Measurements from ENCODE around the gene TUBA4B.
A peak's percentile ranks its signal among the peaks of the same experiment; 100 is the strongest.

Gene TUBA4B

DNA sequence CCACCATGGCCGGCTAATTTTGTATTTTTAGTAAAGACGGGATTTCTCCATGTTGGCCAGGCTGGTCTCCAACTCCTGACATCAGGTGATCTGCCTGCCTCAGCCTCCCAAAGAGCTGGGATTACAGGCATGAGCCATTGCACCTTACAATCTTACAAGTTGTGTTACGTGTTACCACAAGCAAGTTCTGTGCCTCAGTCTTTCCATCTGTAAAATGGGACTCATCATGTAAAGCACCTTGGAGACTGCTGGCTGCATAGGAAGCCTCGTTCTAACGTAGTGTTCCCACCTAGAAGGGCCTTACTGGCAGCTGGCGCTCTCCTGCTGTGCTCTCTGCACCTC lies 36.1 kb downstream of the TUBA4B start:
- DNase-seq (ENCODE audit: extremely low spot score, insufficient read length, low read depth) (no peak), FAIRE-seq (no peak)

DNA sequence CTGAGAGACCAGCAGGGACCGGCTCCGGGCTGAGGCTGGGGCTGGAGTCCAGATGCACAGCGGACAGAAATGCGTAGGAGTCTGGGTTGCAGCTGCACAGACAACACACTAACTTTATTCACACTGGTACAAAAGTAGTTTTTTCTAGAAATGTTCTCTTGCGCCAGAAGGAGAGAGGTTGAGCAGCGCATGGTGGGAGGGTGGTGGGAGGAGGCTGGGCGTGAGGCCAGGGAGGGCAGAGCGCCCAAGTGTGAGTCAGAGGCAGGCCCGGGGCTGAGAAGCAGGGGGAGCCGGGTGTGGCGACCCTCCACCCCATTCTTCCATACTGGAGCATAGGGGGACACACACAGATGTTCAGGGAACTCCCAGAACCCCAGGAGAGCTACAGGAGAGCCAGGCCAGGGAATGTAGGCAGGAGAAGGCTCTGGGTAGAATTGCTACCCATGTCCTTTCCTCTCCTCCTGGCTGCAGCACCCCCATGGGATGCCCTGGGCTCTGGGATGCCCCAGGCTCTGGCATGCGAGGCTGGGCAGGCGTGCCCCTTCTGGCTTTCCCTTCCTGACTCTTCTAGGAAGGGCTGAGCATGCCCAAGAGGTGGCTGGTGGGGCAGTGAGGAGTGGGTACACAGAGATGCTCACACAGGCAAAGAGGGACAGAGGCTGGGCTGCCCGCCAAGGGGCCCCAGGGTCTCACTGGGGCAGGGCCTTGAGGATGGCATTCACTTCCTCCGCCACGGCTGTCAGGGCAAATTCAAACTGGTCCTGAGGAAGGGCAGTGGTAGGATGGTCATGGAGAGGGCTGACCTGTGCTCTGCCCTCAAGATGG lies 36.7 kb downstream of the TUBA4B start:
- DNase-seq (ENCODE audit: extremely low spot score, insufficient read length, low read depth) (no peak), FAIRE-seq (no peak)

DNA sequence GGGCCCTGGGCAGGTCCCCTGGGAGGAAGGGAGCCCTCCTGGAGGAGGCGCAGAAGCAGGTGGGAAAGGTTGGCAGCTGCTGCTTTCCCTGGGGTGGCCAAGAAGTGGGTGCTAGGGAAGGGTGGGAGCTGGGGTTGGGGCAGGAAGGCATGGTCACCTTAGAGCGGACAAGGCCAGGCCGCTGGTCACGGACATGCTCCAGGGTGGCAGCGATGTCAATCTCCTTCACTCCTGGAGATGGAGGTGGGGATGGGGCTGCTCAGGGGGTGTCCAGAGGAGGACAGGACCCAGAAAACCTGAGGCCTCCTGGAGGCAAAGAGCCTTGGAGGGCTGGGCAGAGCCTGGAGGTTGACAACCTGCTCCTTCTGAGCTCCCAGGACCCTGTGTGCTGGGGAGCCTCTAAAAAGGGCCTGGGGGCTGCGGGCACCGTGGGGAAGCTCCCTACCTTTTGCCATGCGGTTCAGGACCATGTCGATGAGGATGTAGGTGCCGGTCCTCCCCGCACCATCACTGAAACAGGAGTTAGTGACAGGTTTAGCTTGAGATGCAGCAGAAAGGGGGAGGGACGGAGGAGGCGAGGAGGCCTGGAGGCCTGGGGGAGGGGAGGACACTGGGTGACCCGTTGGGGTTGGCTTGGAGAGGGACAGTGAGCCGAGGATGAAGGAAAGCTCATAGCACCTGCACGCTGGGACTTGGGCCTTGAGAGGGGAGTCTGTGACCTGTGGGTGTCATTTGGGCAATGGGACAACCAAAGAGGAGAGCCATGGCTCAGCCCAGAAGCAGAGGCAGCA lies 37.5 kb downstream of the TUBA4B start:
- FAIRE-seq: no peak

DNA sequence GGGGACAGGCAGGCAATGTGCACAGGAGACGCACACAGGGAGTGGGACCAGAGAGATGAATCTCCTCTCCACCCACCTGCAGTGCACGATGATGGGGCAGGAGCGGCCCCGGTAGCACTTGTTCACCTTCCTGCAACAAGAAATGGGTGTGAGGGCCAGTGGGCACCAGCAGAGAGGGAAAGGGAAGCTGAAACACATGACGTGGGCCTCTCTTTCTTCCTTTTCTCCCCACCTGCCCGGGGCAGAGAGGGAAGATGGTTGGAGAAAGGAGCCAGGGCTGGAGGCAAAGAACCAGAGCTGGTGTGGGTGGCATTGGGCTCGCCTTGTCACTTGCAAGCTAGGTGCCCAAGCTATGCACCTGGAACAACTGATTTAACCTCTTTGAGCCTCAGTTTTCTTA lies 38.4 kb downstream of the TUBA4B start:
- FAIRE-seq: no peak
- DNase-seq (ENCODE audit: extremely low spot score, insufficient read length, low read depth): no peak

More for the DNA sequence above, 37.5 kb downstream of the TUBA4B start:
- no peak for DNase-seq (ENCODE audit: extremely low spot score, insufficient read length, low read depth)

DNA sequence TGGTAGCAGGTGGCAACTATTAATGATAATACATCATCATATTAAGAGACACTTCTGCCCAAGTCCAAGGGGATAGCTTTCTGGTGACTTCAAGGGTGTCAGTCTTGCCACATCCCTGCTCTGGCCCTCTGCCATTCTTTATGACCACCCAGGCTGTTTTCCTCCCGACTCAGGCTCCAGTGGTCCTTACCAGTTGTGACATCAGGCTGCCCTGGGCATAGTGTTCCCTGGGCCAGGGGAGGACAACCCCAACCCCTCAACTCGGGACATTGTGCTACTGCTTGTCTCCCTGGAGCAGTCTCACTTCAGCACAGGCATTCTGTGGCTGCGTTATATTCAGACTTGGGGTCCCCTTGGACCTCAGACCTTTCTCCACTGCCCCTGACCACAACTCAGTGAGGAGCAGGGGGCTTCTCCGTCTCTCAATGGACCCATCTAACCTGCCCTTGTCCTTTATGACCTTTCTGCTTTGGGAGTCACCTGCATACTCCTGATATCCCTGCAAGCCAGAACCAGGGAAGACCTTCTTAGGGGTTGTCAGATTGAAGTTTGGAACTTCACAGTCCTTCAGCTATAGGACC lies 39.0 kb downstream of the TUBA4B start:
- no peak for DNase-seq (ENCODE audit: extremely low spot score, insufficient read length, low read depth)

DNA sequence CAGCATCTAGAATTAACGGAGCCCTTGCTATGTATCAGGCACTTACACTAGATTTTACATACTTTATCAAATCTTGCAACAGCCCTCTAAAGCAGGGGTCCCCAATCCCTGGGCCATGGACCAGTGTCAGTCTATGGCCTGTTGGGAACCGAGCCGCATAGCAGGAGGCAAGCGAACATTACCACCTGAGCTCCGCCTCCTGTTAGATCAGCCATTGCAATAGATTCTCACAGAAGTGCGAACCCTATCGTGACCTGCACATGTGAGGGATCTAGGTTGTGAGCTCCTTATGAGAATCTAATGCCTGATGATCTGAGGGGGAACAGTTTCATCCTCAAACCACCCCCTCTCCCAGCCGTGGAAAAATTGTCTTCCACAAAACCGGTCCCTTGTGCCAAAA lies 39.6 kb downstream of the TUBA4B start:
- DNase-seq (ENCODE audit: extremely low spot score, insufficient read length, low read depth) (no peak), FAIRE-seq (no peak)

More for the DNA sequence above, 39.0 kb downstream of the TUBA4B start:
- no peak for FAIRE-seq

DNA sequence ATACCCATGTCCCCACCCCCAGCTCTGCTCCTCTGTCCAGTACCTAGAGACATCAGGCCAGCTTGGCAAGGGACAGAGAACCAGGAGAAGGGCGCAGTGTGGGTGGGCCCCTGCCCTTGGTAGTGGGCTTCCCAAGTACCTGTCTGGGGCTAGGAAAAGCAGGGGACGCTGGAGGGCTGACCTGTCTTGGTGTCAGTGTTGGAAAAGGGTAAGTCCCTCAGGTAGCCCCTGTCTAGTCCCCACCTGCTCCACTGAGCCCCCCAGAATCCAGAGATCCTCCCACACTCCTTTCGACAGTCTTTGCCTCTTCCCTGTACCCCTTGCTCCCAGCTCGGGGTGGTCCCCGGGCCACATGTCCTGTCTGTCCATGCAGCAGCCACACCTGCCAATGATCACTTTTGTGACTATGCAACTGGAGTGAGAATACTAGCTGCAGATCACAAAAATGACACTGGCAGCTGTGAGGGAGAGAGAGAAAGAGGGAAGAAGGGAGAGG lies 40.7 kb downstream of the TUBA4B start:
- FAIRE-seq (no peak), DNase-seq (ENCODE audit: extremely low spot score, insufficient read length, low read depth) (no peak)

DNA sequence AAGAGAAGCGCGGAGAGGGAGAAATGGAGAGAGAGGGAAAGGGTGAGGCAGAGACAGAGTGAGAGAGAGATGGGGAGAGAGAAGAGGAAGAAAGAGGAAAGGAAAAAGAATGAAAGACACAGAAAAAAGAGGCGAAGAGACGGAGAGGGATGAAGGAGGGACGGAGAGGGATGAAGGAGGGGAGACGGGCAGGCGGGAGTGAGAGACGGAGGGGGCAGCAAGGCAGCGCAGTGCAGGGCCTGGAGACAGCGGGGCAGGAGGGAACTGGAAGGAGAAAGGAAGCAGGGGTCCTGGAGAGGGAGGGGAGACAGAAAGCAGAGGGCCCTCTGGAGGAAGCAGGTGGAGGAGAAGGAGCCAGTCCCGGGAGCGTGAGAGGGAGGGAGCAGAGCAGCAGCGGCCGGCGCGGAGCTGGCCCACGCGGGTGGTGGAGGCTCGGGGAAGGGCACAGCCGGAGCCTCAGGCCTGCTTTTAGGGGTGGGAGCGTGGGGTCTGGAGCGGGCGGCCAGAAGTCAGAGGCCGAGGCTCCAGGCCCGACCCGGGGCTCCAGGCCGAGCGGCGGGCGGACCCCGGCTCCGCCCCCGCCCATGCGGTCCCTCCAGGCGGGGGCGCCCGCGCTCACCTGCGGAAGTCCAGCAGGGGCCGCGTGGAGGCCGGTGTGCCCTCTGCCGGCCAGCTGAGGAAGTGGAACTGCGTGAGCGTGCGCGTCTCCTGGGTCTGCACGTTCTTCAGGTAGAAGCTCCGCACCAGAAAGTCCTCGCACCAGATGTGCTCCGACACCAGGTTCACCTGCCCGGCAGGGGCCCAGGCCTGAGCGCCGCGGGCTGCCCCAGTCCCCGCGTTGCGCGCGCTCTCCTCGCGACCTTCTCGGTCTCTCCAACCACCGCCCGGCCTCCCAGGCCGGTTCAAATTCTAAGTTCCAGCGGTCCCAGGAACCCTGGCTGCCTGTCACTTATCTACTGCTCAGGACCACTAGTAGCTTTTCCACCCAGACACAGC lies 41.6 kb downstream of the TUBA4B start:
- peak; percentile 90 for FAIRE-seq

DNA sequence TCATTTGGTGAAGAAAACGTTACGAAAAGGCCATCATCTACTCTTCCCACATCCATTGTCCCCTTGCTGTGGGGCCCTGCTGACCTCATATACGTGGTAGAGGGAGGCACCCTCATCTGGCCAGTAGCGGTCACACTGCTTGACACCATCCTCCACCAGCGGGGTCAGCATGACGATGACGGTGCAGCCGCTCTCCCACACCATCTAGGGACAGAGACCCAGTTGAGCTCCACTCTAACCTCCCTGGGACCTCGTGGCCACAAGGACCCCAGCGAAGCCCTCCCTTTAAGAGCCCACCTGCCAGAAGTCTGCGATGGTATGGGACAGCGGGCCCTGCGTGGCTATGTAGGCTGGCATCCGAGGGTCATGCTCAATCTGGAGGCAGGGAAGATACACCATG lies 43.1 kb downstream of the TUBA4B start:
- no peak for FAIRE-seq

More for the DNA sequence above, 41.6 kb downstream of the TUBA4B start:
- DNase-seq (ENCODE audit: extremely low spot score, insufficient read length, low read depth): peak; percentile 94

DNA sequence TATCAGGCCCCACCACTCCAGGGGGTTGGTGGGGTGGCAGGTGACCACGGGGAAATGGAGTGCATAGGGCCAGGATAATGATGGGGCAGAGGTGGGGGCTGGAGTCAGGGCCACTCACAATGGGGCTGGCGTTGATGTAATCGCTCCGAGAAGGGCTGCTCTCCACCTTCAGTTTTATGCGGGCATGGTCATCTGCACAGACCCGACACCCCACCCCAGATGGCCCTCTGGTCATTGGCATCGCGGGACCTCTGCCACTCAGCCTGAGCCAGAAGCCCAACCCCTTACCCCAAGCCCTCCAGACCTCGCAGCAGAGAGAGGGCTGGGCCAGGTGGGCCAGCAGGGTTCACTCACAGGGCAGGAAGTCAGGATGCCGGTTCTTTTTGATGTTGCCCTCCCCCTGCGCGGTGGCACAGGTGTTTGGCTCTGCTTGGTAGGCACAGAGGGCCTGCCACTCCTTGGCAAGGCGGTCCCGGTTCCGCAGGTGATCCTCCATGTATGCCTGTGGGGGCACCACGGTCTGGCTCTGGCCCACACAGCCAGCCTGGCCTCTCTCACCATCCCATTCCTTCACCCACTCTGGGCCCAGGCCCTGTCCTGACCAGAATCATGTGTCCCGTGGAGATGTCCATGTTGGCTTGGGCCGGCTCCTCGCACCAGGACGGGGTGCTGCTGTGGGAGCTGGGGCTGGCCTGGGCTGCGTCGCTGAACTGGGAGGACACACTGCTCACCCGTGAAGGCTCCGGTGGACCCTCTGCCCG lies 43.8 kb downstream of the TUBA4B start:
- DNase-seq (ENCODE audit: extremely low spot score, insufficient read length, low read depth): no peak
- FAIRE-seq: no peak

More for the DNA sequence above, 43.1 kb downstream of the TUBA4B start:
- DNase-seq (ENCODE audit: extremely low spot score, insufficient read length, low read depth): no peak

DNA sequence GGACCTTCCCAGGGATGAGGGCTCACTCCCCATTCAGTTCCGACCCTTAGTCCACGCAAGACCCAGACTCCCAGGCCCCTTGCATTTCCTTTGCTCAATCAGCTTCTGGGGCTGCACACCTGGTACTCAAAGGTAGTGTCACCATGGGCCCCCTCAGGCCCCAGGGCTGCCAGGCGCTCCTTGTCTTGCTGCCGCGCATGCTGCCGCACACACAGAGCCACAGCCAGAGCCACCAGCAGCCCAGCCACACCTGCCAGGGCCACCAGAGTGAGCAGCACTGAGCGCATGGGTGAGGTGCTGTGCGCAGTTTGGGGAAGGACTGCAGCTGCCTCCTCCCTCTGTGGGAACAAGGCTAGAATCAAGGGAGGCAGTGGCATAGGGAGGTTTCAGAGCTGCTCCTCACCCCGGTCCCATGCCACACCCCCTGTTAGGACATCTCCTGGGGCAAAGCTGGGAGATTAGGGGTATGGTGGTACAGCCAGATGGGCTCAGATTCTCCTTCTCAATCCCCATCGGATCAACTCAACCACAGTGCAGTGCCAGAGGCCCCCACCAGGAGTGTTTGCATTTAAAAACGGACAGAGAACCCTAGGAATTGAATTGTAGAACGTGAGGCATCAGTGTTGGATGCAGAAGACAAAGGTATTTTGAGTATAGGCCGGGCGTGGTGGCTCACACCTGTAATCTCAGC lies 44.9 kb downstream of the TUBA4B start:
- no peak for FAIRE-seq

DNA sequence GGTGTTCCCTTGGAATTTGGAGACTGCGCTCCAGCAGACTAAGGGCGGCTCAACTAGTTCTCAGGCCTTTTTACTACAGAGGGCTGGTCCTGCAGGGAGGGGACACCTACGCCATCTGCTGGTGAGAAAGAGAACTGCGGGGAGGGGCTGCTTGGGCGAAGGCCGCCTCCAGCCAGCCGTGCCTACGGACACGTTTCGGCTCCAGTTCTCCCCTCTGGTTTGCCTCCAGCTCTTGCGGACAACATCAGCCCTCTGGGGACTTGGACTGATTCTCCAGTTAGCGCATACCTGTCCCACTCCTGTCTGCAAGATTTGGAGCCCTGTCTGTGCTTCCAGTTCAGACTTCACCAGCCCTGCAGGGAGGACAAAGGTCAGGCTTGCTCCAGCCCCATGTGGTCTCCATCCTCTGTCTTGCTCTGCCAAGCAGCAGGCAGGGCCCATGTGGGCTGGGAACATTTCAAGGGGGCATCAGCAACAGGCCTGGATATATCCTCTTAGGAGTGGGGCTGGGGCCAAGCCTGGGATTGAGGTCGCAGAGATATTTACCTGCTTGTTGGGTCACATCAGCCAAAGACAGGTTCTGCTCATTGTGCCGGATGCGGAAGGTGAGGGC lies 45.8 kb downstream of the TUBA4B start:
- DNase-seq (ENCODE audit: extremely low spot score, insufficient read length, low read depth) (peak; percentile 84), FAIRE-seq (peak; percentile 89)

More for the DNA sequence above, 44.9 kb downstream of the TUBA4B start:
- DNase-seq (ENCODE audit: extremely low spot score, insufficient read length, low read depth): no peak

DNA sequence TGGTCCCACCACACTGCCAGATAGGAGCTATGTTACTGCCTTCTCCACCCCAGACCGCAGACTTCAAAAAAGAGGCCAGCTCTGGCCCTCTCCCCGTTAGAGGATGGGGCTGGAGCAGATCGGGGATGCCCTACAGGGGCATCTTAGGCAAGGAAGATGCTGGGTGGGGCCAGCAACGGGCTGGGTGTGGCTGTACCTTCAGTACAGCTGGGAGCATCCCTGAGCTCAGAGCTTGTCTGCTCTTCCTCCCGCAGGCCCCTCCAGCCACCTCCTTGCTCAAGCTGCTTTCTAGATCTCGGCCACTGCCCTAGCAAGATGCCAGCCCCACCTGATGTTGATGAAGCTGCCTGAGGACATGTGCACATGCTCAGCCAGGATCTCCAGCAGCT lies 46.3 kb downstream of the TUBA4B start:
- no peak for FAIRE-seq
- no peak for DNase-seq (ENCODE audit: extremely low spot score, insufficient read length, low read depth)

DNA sequence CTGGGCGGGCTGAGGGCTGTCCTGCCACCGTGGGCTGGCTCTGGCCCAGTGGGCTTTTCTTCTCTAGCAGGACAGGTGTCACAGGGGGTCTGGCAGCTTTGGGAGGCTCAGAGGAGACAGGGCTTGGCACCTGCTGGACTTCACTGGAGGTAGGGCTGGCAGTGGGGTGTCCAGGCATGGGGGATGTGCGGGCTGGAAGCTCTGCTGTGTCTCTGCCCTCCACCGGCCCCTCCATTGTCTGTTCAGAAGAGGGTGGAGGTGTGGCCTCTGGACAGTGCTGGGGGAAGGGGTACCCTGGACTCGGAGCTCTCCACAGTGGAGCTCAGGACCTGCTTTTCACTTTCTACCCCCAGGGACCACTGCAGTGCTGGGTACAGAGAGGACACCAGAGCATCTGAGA lies 47.0 kb downstream of the TUBA4B start:
- no peak for FAIRE-seq

DNA sequence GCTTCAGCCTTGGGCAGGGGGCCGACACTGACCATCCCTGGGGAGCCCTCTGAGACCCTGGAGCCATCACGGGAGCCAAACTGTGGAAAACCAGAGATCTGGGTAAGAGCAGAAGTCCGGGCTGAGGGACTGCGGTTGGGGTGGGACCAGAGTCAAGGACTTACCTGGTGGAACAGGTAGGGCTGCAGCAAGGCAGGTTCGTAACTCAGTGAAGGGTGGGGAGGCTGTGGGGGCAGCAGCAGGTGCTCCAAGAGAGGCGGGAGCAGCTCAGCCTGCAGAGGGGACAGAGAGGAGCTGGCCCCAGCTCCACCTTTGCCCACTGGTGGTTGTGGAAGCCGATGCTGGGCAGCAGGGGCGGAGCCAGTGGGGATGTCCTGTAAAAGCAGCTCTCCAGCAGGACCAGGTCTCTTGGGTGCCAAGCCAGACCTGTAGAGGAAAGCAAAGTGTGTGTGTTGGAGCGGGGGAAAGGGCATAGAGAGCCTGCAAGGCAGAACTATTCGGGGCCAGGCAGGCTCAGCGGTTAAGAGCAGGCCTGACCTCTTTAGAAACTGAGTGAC lies 49.4 kb downstream of the TUBA4B start:
- FAIRE-seq: no peak
- no peak for DNase-seq (ENCODE audit: extremely low spot score, insufficient read length, low read depth)

More for the DNA sequence above, 47.0 kb downstream of the TUBA4B start:
- no peak for DNase-seq (ENCODE audit: extremely low spot score, insufficient read length, low read depth)

DNA sequence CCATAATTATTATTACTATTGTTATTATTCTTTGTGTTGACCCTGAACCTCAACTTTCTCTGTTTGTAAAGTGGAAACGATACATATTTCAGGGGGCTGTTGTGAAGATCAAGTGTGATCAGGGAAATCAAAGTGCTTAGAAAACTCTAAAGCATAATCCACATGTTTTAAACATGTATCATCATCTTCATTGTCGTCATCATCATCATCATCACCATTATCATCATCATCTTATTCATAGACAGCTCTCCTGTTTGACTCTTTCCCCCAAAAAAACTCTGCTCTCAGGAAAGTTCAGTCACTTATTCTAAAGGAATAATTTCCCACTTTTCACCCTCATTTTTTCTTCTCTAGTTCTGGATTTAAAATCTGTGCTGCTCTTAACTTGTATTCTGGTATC lies 51.2 kb downstream of the TUBA4B start:
- DNase-seq (ENCODE audit: extremely low spot score, insufficient read length, low read depth) (no peak), FAIRE-seq (no peak)

DNA sequence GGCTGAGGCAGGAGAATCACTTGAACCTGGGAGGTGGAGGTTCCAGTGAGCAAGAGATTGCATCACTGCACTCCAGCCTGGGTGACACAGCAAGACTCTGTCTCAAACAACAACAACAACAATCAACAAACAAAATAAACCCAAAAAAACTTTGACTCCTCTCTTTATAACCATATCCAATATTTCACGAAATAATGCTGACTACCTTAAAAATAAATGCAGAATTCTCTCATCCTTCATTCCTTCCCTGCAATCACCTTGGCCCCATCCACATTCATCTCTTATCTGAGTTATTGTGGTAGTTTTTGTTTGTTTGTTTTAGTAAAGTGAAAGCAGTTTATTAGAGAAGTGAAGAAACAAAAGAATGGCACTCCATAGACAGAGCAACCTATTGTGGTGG lies 53.0 kb downstream of the TUBA4B start:
- DNase-seq (ENCODE audit: extremely low spot score, insufficient read length, low read depth) (no peak), FAIRE-seq (no peak)
